Mesendoderm (in vitro differentiated cells): Measurements from ENCODE around the gene SLC25A13.
"Not testable (repeated sequence)": the region's sequence is repeated elsewhere in the genome, so short reads cannot be mapped to it uniquely, and the experiment has no call there.

Experiments
- DNase-seq: peaks from one replicate; pipeline ENCODE4 v3.0.0; 2013
- H2AK5ac ChIP-seq: 2 replicates; pipeline ENCODE4 v1.6.1; 2013; ENCODE audit warnings: low read length, inconsistent platforms
- H2BK120ac ChIP-seq: 2 replicates; pipeline ENCODE4 v1.6.1; 2013; ENCODE audit warnings: low read depth, mild to moderate bottlenecking, low read length, moderate library complexity, mixed read lengths
- H2BK15ac ChIP-seq: replicated peaks from 2 replicates; pipeline ENCODE4 v1.6.1; 2013; ENCODE audit warnings: low read depth, mild to moderate bottlenecking, moderate library complexity
- H2BK5ac ChIP-seq: 2 replicates; pipeline ENCODE4 v1.6.1; 2013; ENCODE audit warnings: low read length, inconsistent platforms
- H3K18ac ChIP-seq: 2 replicates; pipeline ENCODE4 v1.6.1; 2013; ENCODE audit warnings: mild to moderate bottlenecking, low read length, mixed read lengths
- H3K23ac ChIP-seq: one replicate; pipeline ENCODE4 v1.6.1; 2013; ENCODE audit warnings: low read length
- H3K27ac ChIP-seq: 2 replicates; pipeline ENCODE4 v1.5.1; 2013; ENCODE audit warnings: low read depth, mild to moderate bottlenecking, inconsistent platforms, low read length, moderate library complexity
- H3K27me3 ChIP-seq: 2 replicates; pipeline ENCODE4 v1.6.1; 2013; ENCODE audit warnings: low read length, control low read depth, mild to moderate bottlenecking, inconsistent platforms; ENCODE audit not compliant: insufficient read depth, poor library complexity
- H3K36me3 ChIP-seq: 2 replicates; pipeline ENCODE4 v1.6.1; 2013; ENCODE audit warnings: low read length, inconsistent platforms; ENCODE audit not compliant: control insufficient read depth, insufficient read depth
- H3K4ac ChIP-seq: one replicate; pipeline ENCODE4 v1.6.1; 2013; ENCODE audit warnings: low read depth, mild to moderate bottlenecking, low read length, moderate library complexity
- H3K4me1 ChIP-seq: 2 replicates; pipeline ENCODE4 v1.6.1; 2013; ENCODE audit warnings: low read depth, low read length, inconsistent platforms; ENCODE audit not compliant: control insufficient read depth
- H3K4me2 ChIP-seq: 2 replicates; pipeline ENCODE4 v1.6.1; 2013; ENCODE audit warnings: low read length
- H3K4me3 ChIP-seq: 2 replicates; pipeline ENCODE4 v1.5.1; 2013; ENCODE audit warnings: mild to moderate bottlenecking, low read length
- H3K56ac ChIP-seq: one replicate; pipeline ENCODE4 v1.6.1; 2013; ENCODE audit warnings: low read length
- H3K79me1 ChIP-seq: 2 replicates; pipeline ENCODE4 v1.6.1; 2013; ENCODE audit warnings: low read length, inconsistent platforms
- H3K79me2 ChIP-seq: 2 replicates; pipeline ENCODE4 v1.6.1; 2013; ENCODE audit warnings: mild to moderate bottlenecking, low read length; ENCODE audit not compliant: control insufficient read depth, insufficient read depth
- H3K9ac ChIP-seq: 2 replicates; pipeline ENCODE4 v1.6.1; 2013; ENCODE audit warnings: low read length, inconsistent platforms
- H4K5ac ChIP-seq: one replicate; pipeline ENCODE4 v1.6.1; 2013; ENCODE audit warnings: low read length
- H4K8ac ChIP-seq: one replicate; pipeline ENCODE4 v1.6.1; 2013; ENCODE audit warnings: low read depth, mild to moderate bottlenecking, control low read depth, low read length, moderate library complexity
- WGBS: extraction: QIAGEN DNeasy Blood & Tissue Kit; methylation state at CpG from one replicate; pipeline ENCODE4 v1.1.7; 2013; ENCODE audit warnings: low lambda C conversion rate, missing lambda C conversion rate; ENCODE audit not compliant: insufficient coverage; ENCODE audit errors: extremely low coverage; 5-methylcytosine and 5-hydroxymethylcytosine counted together

Gene SLC25A13

DNA sequence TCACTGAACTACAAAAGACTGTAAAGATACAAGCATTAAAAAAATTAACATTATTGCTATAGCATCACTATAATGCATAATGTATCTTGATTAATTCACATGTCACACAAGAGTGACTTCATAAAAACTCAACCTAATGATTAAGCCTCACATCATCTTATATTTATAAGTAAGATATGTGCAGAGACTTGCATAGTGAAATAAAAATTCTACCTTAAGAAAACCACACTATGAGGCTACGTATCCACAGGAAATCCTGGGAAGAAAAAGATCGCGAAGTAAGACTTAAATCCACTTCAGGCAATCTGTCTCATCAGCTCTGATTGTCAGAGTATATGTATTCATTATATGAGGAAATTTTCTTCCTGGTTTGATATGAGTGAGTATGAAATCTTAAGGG lies 160.0 kb downstream of the SLC25A13 start:
- no peak overlapping the region for H3K4me3 ChIP-seq

GRCh38 chr7:96157856-96158255 lies 164.0 kb downstream of the SLC25A13 start:
- WGBS, result no CpG with 5 or more reads among the region's 1 CpG
- Histone ChIP-seq H3K56ac (no peak overlapping the region), H3K4me2 (no peak overlapping the region), H3K79me1 (no peaks in the 10 kb centered on the region), H3K23ac (no peak overlapping the region), H2AK5ac (no peak overlapping the region), H3K4ac (no peak overlapping the region), H2BK120ac (no peak overlapping the region), H3K9ac (no peak overlapping the region), H3K79me2 (no peaks in the 10 kb centered on the region), H2BK5ac (no peak overlapping the region), H3K27me3 (no peaks in the 10 kb centered on the region), H4K8ac (no peak overlapping the region), H3K27ac (no peak overlapping the region), H2BK15ac (no peak overlapping the region), H3K4me3 (no peak overlapping the region), H4K5ac (no peak overlapping the region), H3K36me3 (no peaks in the 10 kb centered on the region), H3K18ac (no peak overlapping the region), H3K4me1 (no peaks in the 10 kb centered on the region)
- no peak for DNase-seq

More for the DNA sequence above, 160.0 kb downstream of the SLC25A13 start:
- H3K4me1 ChIP-seq, result no peaks in the 10 kb centered on the region
- no peaks in the 10 kb centered on the region for H3K36me3 ChIP-seq
- no peak for DNase-seq
- H3K4ac ChIP-seq, result no peak overlapping the region
- no peak overlapping the region for H4K8ac ChIP-seq
- no peaks in the 10 kb centered on the region for H3K27me3 ChIP-seq
- no peak overlapping the region for H2BK5ac ChIP-seq
- H2BK15ac ChIP-seq, result no peak overlapping the region
- H4K5ac ChIP-seq, result no peak overlapping the region
- no peaks in the 10 kb centered on the region for H3K79me2 ChIP-seq
- no peak overlapping the region for H2AK5ac ChIP-seq
- H3K27ac ChIP-seq, result no peak overlapping the region
- H2BK120ac ChIP-seq, result no peak overlapping the region
- H3K4me2 ChIP-seq, result no peak overlapping the region
- H3K79me1 ChIP-seq, result peaks cover 1% of the 10 kb centered on the region
- no peak overlapping the region for H3K9ac ChIP-seq
- no peak overlapping the region for H3K23ac ChIP-seq
- no peak overlapping the region for H3K18ac ChIP-seq
- no CpG with 5 or more reads among the region's 3 CpGs for WGBS
- H3K56ac ChIP-seq, result no peak overlapping the region

GRCh38 chr7:96154506-96154905 lies 167.4 kb downstream of the SLC25A13 start:
- not testable (repeated sequence) for H3K4me3 ChIP-seq, H3K4me2 ChIP-seq, H2AK5ac ChIP-seq, H2BK15ac ChIP-seq, H3K4ac ChIP-seq, H3K4me1 ChIP-seq, H3K56ac ChIP-seq, H4K5ac ChIP-seq, H3K27ac ChIP-seq, H3K79me1 ChIP-seq, H4K8ac ChIP-seq, H3K79me2 ChIP-seq, H3K36me3 ChIP-seq, H3K27me3 ChIP-seq, H3K23ac ChIP-seq, H2BK120ac ChIP-seq, H3K18ac ChIP-seq, H2BK5ac ChIP-seq, DNase-seq, H3K9ac ChIP-seq
- no CpG with 5 or more reads among the region's 6 CpGs for WGBS

DNA sequence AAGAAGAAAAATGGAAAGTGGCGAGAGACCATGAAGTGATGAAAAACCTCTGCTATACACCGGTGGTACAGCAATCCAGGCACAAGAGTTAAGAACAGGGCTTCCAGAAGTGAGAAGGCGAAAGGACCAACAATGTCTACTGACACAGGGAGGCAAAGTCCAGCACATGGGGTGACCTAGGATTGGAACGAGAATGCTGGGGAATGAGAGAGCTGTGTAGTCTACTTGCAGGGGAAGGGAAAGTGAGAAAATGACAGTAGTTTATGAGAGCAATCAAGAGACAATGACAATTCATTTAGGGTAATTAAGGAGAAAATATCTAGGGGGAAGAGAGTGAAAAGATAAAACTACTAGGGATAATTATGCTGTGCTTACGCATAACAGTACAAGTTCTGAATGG lies 169.2 kb downstream of the SLC25A13 start:
- H3K79me2 ChIP-seq, result no peaks in the 10 kb centered on the region
- no peaks in the 10 kb centered on the region for H3K27me3 ChIP-seq
- H2AK5ac ChIP-seq, result no peak overlapping the region
- H3K36me3 ChIP-seq, result no peaks in the 10 kb centered on the region
- H3K4me3 ChIP-seq, result no peak overlapping the region
- no peak overlapping the region for H3K27ac ChIP-seq
- no peaks in the 10 kb centered on the region for H3K79me1 ChIP-seq
- H3K23ac ChIP-seq, result no peak overlapping the region
- no peak overlapping the region for H4K5ac ChIP-seq
- H3K18ac ChIP-seq, result no peak overlapping the region
- H3K4me1 ChIP-seq, result no peaks in the 10 kb centered on the region
- H2BK120ac ChIP-seq, result no peak overlapping the region
- H3K4me2 ChIP-seq, result no peak overlapping the region
- no peak overlapping the region for H3K4ac ChIP-seq
- DNase-seq, result no peak
- H4K8ac ChIP-seq, result no peak overlapping the region
- H2BK15ac ChIP-seq, result no peak overlapping the region
- no CpG with 5 or more reads among the region's 5 CpGs for WGBS
- H3K9ac ChIP-seq, result no peak overlapping the region
- no peak overlapping the region for H3K56ac ChIP-seq
- no peak overlapping the region for H2BK5ac ChIP-seq

DNA sequence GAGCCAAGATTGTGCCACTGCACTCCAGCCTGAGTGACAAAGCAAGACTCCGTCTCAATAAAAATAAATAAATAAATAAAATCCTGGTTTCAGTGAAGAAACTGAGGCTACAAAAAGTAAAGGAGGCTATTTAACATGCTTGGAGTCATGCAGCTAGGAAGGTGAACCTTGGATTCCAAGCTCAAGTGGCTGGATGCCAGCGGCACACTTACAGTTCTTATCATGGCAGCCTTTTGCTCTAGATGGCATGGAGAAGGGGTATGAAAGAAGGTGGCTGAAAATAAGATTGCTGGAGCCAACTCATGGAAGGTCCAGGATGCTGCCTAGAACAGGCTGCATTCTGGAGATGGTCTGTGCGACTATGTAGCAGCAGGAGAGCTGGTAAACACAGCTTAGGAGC lies 170.0 kb downstream of the SLC25A13 start:
- no CpG with 5 or more reads among the region's 3 CpGs for WGBS
- no peak for DNase-seq
- Histone ChIP-seq H4K5ac (no peak overlapping the region), H2BK120ac (no peak overlapping the region), H3K79me2 (no peaks in the 10 kb centered on the region), H3K9ac (no peak overlapping the region), H3K27ac (no peak overlapping the region), H3K23ac (no peak overlapping the region), H3K27me3 (no peaks in the 10 kb centered on the region), H2BK5ac (no peak overlapping the region), H3K4me3 (no peak overlapping the region), H3K4ac (no peak overlapping the region), H4K8ac (no peak overlapping the region), H3K36me3 (no peaks in the 10 kb centered on the region), H2BK15ac (no peak overlapping the region), H3K4me1 (no peaks in the 10 kb centered on the region), H3K79me1 (no peaks in the 10 kb centered on the region), H3K4me2 (no peak overlapping the region), H3K56ac (no peak overlapping the region), H3K18ac (no peak overlapping the region), H2AK5ac (no peak overlapping the region)

DNA sequence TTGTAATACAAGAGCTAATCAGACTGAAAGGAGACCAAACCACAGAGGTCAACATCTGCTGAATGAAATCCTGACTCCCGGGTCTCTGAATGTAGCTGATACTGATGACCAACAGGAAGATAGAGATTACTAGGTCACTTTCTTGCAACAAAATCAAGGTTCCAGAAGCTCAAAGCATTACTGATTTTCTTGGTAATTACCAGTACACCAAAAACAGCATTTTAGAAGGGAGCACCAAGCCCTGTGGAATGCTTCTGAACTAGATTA lies 177.7 kb downstream of the SLC25A13 start:
- Histone ChIP-seq H2BK5ac (no peak overlapping the region), H4K5ac (no peak overlapping the region), H3K79me2 (no peaks in the 10 kb centered on the region), H3K4me3 (no peak overlapping the region), H3K4me1 (peaks cover 5% of the 10 kb centered on the region), H4K8ac (no peak overlapping the region), H2BK15ac (no peak overlapping the region), H3K56ac (no peak overlapping the region), H3K18ac (peak overlapping the region; percentile 28), H3K4ac (no peak overlapping the region), H3K23ac (no peak overlapping the region), H3K36me3 (peaks cover 1% of the 10 kb centered on the region), H2AK5ac (no peak overlapping the region), H3K27ac (peak overlapping the region; percentile 40), H3K4me2 (no peak overlapping the region), H3K27me3 (peaks cover 3% of the 10 kb centered on the region), H3K9ac (no peak overlapping the region), H2BK120ac (no peak overlapping the region), H3K79me1 (no peaks in the 10 kb centered on the region)
- DNase-seq, result no peak
- WGBS, result no CpG with 5 or more reads among the region's 1 CpG
